Activated naive CD8-positive, alpha-beta T cell treated with anti-CD3 and anti-CD28 coated beads for 36 hours (primary cell): Measurements from ENCODE around the gene FBXL19. TPM values are rescaled to one million over a fixed set of nuclear protein-coding genes. Genes with fewer than 3 reads are reported as not detected.
A peak's percentile ranks its signal among the peaks of the same experiment; 100 is the strongest.

Experiments
- DNase-seq: peaks from one replicate; pipeline ENCODE4 v3.0.0; 2021
- H3K27ac Mint-ChIP-seq: one replicate; pipeline ENCODE4 v1.8.0; 2022; ENCODE audit warnings: mild to moderate bottlenecking, moderate library complexity, mixed read lengths
- H3K27me3 Mint-ChIP-seq: one replicate; pipeline ENCODE4 v1.8.0; 2022; ENCODE audit warnings: mild to moderate bottlenecking, mixed read lengths
- H3K36me3 Mint-ChIP-seq: one replicate; pipeline ENCODE4 v1.8.0; 2021; ENCODE audit warnings: mild to moderate bottlenecking, mixed read lengths
- H3K4me1 Mint-ChIP-seq: one replicate; pipeline ENCODE4 v1.8.0; 2021; ENCODE audit warnings: mixed read lengths
- H3K4me3 Mint-ChIP-seq: one replicate; pipeline ENCODE4 v1.8.0; 2022; ENCODE audit warnings: mild to moderate bottlenecking, moderate library complexity, mixed read lengths
- H3K9me3 Mint-ChIP-seq: one replicate; pipeline ENCODE4 v1.8.0; 2022; ENCODE audit warnings: mixed read lengths
- total RNA-seq, 2 experiments: library from RNA; stranded (reverse); gene quantifications; one replicate each; pipeline ENCODE4 v1.2.3, GENCODE V29; 2021

Gene FBXL19
- total RNA-seq, 2 experiments from 2014 or later: 24.9 to 27.0 TPM

DNA sequence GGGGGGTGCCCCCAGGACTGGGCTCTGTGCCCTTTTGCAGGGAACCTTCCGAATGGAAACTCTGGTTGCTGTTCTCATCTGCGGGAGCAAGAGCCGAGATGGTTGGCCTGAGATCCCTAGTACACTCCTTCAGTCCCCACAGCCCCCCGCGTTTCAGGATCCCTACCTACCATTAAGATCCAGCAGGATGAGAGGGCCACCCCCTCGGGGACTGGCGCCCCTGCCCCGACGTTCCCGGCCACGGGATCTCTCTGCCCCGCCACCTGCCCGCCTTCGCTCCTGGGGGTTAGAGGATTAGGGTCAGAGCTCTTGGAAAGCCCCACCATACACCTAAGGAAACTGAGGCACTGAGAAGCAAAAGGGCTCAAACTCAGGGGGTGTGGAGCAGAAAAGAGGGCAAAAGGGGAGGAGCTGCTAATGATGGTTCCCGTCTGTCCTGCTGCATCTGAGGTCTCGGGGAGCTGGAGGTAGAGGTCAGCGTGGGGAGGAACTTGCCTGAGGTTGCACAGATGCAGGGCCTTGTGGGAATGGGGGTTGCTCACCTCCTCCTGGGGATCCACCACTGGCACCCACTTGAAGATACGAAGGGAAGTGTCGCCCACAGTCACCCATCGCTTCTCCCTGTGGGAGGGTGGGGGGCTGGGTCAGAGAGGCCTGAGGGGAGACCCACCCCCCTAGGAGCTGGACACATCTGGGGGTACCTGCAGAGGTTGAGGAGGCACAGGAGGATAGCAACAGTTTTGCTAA, 30.5 kb upstream of the FBXL19 start:
- Mint-ChIP-seq H3K27ac (peak overlapping the region; percentile 88), H3K9me3 (no peaks in the 10 kb centered on the region), H3K4me1 (peaks cover 37% of the 10 kb centered on the region), H3K36me3 (peaks cover 3% of the 10 kb centered on the region), H3K27me3 (no peaks in the 10 kb centered on the region), H3K4me3 (peak overlapping the region; percentile 89)
- no peak for DNase-seq

DNA sequence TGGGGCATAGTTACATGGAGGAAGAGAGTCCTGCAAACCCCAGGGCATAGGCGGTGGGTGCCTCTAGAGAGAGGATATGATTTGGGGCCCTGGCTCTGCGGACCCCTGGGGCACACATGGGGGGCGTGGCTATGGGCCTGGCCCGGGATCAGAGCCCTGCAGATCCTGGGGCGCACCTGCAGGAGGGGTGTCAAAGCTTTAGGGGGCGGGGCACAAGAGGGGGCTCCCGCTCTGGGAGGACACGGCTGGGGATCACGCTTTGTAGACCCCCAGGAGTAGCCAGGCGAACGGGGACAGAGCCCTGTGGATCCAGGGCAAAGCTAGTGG, 30.0 kb upstream of the FBXL19 start:
- peak overlapping the region; percentile 88 for H3K27ac Mint-ChIP-seq
- H3K36me3 Mint-ChIP-seq: peaks cover 3% of the 10 kb centered on the region

DNA sequence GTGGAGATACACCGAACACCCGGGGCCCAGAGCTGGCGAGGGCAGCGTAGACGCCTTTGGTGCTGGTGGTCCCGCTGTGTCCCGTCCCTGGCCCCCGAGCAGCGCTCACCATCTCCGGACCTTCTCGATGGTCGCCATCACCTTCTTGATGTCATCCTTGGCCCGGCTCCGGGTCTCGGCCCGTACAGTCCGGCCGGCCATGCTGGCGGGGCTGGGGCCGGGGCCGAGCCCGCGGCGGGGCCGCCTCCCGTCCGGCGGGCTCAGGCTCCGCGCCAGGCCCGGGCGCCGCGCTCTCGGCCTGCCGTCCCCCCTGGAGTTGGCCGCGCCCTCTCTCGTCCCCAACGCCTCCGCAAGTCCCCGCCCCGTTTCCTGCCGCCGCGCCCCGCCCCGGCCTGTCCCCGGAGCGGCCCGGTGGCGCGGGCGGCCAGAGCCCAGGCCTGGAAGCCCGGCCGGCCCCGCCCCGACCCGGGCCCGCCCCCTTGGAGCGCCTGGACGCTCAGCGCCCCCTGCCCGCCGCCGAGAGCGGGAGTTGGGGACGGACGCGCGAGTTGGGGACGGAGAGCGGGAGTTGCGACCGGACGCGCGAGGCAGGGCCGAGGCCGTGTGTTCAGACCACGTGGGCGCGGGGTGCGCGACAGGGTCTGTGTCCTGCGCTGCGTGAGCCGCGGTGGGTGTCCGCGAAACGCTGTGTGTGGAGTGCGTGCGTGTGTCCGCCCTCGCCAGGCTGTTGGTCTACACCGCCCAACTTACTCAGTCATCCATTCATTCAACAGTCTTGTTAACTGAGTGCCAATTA, 29.4 kb upstream of the FBXL19 start, which contains the start of gene BCL7C:
Gene BCL7C, minus strand, starts transcription at position 334 of the 796 bp plus-strand sequence. Its CDS starts 133 bp downstream, at position 201.
- Mint-ChIP-seq H3K9me3 (no peaks in the 10 kb centered on the region), H3K4me1 (peaks cover 33% of the 10 kb centered on the region), H3K4me3 (peak within 1 kb of the TSS; percentile 89), H3K27me3 (no peaks in the 10 kb centered on the region), H3K27ac (peak within 1 kb of the TSS; percentile 88), H3K36me3 (peaks cover 3% of the 10 kb centered on the region)
- DNase-seq: peak; percentile 90

More for the DNA sequence above, 30.0 kb upstream of the FBXL19 start:
- Mint-ChIP-seq H3K4me1 (peaks cover 37% of the 10 kb centered on the region), H3K4me3 (peak overlapping the region; percentile 89), H3K27me3 (no peaks in the 10 kb centered on the region), H3K9me3 (no peaks in the 10 kb centered on the region)
- DNase-seq: peak; percentile 42

DNA sequence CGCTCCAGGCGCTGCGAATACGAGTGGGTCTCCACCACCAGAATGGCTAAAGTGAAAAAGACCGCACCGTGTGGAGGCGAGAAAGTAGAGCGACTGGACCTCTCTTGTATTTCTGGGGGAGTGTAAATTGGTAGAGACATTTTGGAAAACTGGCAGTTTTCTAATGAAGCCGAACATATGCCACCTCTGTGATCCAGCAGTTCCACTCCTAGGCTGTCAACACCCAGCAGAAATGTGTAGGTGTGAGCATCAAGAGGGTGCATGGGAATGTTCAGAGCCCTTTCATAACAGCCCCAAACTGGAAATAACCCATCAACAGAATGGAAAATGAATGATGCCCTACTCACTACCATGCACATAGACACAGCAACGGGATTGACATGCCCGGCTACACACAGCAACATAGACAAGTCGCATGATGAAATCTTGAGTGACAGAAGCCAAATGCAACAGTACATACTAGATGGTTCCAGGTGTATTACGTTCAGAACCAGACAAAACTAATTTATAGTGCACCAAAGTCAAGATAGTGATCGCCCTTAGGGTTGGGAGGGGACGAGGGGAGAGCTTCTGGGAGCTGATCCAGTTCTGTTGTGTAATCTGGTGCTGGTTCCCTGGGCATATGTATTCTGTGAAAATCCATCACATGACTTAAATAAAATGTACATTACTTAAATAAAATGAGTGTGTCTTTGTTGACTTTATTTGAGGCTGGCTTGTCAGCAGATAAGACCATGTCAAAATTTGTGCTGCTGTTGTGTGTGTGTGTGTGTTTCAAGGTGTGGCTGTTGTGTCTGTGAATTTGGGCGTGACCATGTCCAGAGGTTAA, 28.6 kb upstream of the FBXL19 start:
- peaks cover 1% of the 10 kb centered on the region for H3K36me3 Mint-ChIP-seq
- H3K9me3 Mint-ChIP-seq: no peaks in the 10 kb centered on the region
- peak overlapping the region; percentile 86 for H3K27ac Mint-ChIP-seq
- no peaks in the 10 kb centered on the region for H3K27me3 Mint-ChIP-seq
- H3K4me3 Mint-ChIP-seq: peak overlapping the region; percentile 73
- peaks cover 33% of the 10 kb centered on the region for H3K4me1 Mint-ChIP-seq
- no peak for DNase-seq

DNA sequence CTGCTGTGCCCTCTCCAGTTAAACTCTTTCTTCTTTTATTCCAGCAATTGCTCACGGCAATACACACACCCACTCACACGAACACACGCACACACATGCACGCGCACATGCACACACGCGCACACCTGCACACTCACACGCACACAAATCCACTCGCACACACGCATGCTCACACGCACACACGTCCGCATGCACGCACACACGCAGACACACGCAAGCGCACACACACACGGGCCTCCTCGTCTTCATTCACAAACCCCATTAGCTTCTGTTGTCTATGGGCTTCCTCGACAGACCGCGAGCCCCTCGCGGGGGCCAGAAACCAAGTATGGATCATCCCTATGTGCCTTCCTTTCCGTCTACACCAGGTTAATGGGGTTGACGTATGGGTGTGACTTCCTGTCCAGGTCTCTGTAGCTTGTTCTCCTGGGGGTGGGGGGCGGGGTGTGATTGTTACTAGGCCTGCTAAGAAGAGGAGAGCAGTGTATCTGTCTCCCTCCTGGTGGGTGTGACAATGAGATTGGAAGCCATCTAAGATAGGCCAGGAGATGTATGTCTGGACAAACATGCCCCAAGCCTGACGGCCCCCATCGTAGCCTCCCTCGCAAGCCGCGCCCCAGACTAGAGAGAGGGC, 27.6 kb upstream of the FBXL19 start:
- Mint-ChIP-seq H3K4me1 (peaks cover 33% of the 10 kb centered on the region), H3K27me3 (no peaks in the 10 kb centered on the region), H3K27ac (peak overlapping the region; percentile 11), H3K36me3 (no peaks in the 10 kb centered on the region), H3K4me3 (peak overlapping the region; percentile 9), H3K9me3 (no peaks in the 10 kb centered on the region)
- DNase-seq: no peak

DNA sequence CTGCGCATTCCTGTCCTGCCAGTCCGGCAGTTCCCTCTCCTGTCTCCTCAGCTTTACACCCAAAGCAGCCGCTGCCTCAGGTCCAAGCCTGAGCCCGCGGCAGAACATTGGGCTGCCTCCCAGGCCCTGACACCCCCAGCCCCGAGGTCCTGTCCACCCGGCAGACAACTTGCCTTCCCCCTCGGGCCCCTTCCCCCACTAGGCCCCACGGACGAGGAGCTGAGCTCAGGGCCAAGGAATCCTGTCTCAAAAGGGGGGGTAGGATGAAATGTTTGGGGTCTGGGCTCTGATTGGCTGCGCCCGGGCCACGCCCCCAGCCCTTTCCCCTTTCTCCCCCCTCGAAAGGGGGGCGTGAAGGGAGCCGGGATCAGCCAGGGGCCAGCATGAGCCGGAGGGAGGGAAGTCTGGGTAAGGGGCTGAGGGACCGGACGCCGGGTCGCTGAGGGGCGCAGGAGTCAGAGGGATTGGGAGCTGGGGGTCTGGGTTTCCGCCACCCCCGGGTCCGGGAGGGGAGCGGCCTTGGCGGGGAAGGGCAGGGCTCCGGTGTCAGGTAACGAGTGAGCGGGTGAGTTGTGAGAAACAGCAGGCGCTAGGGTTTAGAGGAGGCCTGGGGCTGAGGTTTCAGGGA, 27.0 kb upstream of the FBXL19 start, which contains the start of gene CTF1:
Gene CTF1, plus strand, starts transcription at position 354 of the 628 bp plus-strand sequence. Its CDS starts 30 bp downstream, at position 384.
- Mint-ChIP-seq H3K4me3 (peak within 1 kb of the TSS; percentile 74), H3K9me3 (no peaks in the 10 kb centered on the region), H3K27ac (peak within 1 kb of the TSS; percentile 87)

DNA sequence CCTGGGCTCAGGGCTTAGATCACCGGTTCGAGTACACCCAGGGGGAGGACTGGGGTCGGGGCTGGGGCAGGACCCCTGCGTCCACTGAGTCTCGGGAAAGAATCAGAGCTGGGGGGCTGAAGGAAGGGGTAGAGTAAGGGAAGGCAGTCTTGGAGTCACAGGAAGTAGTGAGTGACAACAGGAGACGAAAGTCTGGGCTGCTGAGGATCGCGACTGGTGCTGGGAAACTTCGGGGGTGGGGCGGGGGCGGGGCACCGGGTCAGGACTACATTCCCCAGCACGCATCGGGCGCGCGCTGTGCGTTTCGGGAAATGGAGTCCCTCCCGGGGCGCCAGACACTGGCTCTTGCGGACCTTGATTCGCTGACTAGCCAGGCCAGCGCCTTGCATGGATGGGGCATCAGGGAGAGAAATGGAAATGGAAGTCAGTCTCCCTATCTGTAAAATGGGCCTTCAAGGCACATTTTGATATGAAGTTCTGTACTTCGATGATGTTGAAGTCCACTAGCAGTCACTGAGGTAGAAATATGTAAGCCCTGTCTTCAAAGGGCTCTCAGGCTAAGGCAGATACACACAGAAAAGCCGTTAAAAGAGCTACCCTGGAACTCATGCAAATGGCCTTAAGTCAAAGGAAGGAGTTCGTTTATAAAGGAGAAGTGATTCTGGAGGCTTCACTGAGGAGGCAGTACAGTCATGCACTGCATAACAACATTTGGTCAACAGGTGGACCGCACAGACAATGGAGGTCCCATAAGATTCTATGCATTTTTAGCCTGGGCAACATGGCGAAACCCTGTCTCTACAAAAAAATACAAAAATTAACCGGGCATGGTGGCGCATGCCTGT, 26.3 kb upstream of the FBXL19 start:
- peak overlapping the region; percentile 74 for H3K4me3 Mint-ChIP-seq
- DNase-seq: peak; percentile 85
- H3K9me3 Mint-ChIP-seq: no peaks in the 10 kb centered on the region
- peak overlapping the region; percentile 87 for H3K27ac Mint-ChIP-seq
- no peaks in the 10 kb centered on the region for H3K27me3 Mint-ChIP-seq
- H3K36me3 Mint-ChIP-seq: no peaks in the 10 kb centered on the region
- H3K4me1 Mint-ChIP-seq: peaks cover 39% of the 10 kb centered on the region

More for the DNA sequence above, 27.0 kb upstream of the FBXL19 start, which contains the start of gene CTF1:
- no peaks in the 10 kb centered on the region for H3K36me3 Mint-ChIP-seq
- no peaks in the 10 kb centered on the region for H3K27me3 Mint-ChIP-seq
- no peak for DNase-seq
- H3K4me1 Mint-ChIP-seq: peaks cover 38% of the 10 kb centered on the region

DNA sequence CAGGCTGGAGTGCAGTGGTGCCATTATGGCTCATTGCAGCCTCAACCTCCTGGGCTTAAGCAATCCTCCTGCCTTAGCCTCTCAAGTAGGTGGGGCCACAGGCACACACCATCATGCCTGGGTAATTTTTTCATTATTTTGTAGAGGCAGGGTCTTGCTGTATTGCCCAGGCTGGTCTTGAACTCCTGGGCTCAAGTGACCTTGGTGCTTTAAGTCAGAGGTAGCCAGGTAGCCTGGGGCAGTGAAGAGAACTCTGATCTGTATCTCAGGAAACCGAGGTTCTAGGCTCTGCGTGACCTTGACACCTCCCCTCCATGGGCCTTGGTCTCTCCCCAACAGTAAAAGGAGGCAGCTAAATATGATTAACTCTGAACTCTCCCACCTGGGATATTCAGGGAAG, 23.6 kb upstream of the FBXL19 start:
- Mint-ChIP-seq H3K27me3 (no peaks in the 10 kb centered on the region), H3K36me3 (peaks cover 3% of the 10 kb centered on the region), H3K9me3 (peaks cover 3% of the 10 kb centered on the region), H3K4me3 (no peak overlapping the region), H3K27ac (no peak overlapping the region), H3K4me1 (peaks cover 35% of the 10 kb centered on the region)
- DNase-seq: no peak

DNA sequence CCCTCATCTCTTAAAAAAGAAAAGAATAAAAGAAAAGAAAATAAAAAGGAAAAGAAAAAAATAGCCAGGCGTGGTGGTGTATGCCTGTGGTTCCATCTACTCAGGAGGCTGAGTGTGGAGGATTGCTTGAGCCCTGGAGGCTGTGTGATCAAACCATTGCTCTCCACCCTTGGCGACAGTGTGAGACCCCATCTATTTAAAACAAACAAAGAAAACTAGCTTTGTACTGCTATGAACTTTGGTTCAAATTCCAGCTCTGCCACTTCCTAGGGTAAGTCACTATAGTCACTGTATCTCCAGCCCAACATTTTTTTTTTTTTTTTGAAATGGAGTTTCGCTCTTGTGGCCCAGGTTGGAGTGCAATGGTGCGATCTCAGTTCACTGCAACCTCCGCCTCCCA, 22.8 kb upstream of the FBXL19 start:
- H3K27me3 Mint-ChIP-seq: no peaks in the 10 kb centered on the region
- DNase-seq: no peak
- H3K9me3 Mint-ChIP-seq: peaks cover 3% of the 10 kb centered on the region
- peaks cover 33% of the 10 kb centered on the region for H3K4me1 Mint-ChIP-seq
- no peak overlapping the region for H3K4me3 Mint-ChIP-seq
- H3K36me3 Mint-ChIP-seq: peaks cover 3% of the 10 kb centered on the region
- H3K27ac Mint-ChIP-seq: no peak overlapping the region

DNA sequence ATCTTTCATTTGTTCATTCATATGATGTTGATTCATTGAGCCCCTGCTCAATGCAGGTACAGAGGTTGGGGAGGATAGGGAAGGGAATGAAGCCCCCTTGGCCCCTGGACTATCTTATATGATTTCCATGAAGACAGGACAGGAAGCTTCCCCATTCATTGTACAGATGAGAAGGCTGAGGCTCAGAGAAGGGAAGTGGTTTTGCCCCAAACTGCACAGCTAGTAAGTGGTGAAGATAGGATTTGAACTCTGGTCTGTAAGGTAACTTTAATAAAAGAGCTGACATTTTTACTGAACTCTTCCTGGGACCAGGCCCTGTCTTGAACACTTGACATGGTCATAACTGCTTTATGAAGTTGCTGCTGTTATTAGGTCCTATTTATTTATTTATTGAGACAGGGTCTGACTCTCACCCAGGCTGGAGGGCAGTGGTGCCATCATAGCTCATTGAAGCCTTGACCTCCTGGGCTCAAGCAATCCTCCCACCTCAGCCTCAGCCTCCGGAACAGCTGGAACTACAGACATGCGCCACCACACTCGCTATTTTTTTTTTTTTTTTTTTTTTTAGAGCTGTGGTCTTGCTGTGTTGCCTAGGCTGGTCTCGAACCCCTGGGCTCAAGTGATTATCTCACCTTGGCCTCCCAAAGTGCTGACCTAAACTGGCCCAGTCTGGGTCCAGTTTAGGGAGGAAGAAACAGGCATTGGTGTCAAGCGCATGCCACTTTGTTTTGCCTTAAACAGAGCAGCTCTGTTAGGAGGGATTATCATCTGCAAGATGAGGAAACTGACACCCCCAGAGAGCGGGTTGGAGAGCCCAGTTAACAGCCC, 22.0 kb upstream of the FBXL19 start:
- peaks cover 3% of the 10 kb centered on the region for H3K9me3 Mint-ChIP-seq
- peak overlapping the region; percentile 72 for H3K4me3 Mint-ChIP-seq
- DNase-seq: no peak
- no peaks in the 10 kb centered on the region for H3K27me3 Mint-ChIP-seq
- peaks cover 27% of the 10 kb centered on the region for H3K4me1 Mint-ChIP-seq
- peaks cover 3% of the 10 kb centered on the region for H3K36me3 Mint-ChIP-seq
- H3K27ac Mint-ChIP-seq: peak overlapping the region; percentile 62

DNA sequence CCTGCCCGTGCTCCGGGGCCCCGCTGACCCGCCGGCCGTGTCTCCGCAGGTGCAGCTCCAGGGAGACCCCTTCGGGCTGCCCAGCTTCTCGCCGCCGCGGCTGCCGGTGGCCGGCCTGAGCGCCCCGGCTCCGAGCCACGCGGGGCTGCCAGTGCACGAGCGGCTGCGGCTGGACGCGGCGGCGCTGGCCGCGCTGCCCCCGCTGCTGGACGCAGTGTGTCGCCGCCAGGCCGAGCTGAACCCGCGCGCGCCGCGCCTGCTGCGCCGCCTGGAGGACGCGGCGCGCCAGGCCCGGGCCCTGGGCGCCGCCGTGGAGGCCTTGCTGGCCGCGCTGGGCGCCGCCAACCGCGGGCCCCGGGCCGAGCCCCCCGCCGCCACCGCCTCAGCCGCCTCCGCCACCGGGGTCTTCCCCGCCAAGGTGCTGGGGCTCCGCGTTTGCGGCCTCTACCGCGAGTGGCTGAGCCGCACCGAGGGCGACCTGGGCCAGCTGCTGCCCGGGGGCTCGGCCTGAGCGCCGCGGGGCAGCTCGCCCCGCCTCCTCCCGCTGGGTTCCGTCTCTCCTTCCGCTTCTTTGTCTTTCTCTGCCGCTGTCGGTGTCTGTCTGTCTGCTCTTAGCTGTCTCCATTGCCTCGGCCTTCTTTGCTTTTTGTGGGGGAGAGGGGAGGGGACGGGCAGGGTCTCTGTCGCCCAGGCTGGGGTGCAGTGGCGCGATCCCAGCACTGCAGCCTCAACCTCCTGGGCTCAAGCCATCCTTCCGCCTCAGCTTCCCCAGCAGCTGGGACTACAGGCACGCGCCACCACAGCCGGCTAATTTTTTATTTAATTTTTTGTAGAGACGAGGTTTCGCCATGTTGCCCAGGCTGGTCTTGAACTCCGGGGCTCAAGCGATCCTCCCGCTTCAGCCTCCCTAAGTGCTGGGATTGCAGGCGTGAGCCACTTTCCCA, 21.1 kb upstream of the FBXL19 start:
- peak overlapping the region; percentile 92 for H3K27ac Mint-ChIP-seq
- DNase-seq: peak; percentile 76
- H3K4me3 Mint-ChIP-seq: peak overlapping the region; percentile 94
- H3K4me1 Mint-ChIP-seq: peaks cover 22% of the 10 kb centered on the region
- H3K9me3 Mint-ChIP-seq: peaks cover 3% of the 10 kb centered on the region
- H3K36me3 Mint-ChIP-seq: peaks cover 3% of the 10 kb centered on the region
- no peaks in the 10 kb centered on the region for H3K27me3 Mint-ChIP-seq

DNA sequence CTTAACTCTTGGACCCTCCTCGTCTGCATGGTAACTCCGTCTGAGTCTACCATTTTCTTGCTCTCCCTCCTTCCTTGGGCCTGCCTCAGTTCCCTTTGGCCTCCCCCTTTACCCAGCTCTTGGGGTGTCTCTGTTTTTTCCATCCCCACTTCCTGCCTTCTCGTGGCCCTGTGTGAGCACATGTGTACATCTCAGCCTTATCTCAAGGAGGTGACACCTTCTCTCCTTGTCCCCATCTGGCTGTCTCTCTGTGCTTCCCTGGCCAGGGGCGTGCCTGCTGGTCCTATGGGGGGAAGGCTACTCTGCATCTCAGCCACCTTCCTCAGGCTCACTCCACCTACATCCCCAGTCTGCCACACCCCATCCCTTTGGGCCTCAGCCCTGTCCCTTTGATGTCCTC, 20.4 kb upstream of the FBXL19 start:
- Mint-ChIP-seq H3K27ac (peak overlapping the region; percentile 92), H3K27me3 (no peaks in the 10 kb centered on the region), H3K36me3 (peaks cover 3% of the 10 kb centered on the region), H3K4me3 (peak overlapping the region; percentile 94), H3K4me1 (peaks cover 27% of the 10 kb centered on the region), H3K9me3 (peaks cover 3% of the 10 kb centered on the region)
- DNase-seq: no peak
